HepG2 (cell line): ENCODE measurements around the gene S100A13. TPM values are rescaled to one million over a fixed set of nuclear protein-coding genes. Genes with fewer than 3 reads are reported as not detected.
A peak's percentile ranks its signal among the peaks of the same experiment; 100 is the strongest.

Experiments
- ATRX ChIP-seq: sonication (generic); formaldehyde crosslinking; IDR thresholded peaks from 2 replicates; pipeline ENCODE4 v1.4.0; 2020; ENCODE audit warnings: missing genetic modification reagents, borderline replicate concordance
- IKZF1 ChIP-seq: fragments of 450-650 bp; IDR thresholded peaks from 2 replicates; pipeline ENCODE4 v1.7.1; 2016
- KDM2A ChIP-seq: sonication (generic); formaldehyde crosslinking; IDR thresholded peaks from 2 replicates; pipeline ENCODE4 v1.4.0; 2020; ENCODE audit warnings: low read depth, missing genetic modification reagents, borderline replicate concordance
- NONO ChIP-seq, 2 experiments: fragments of 450-650 bp in 1 of 2; sonication (generic) in 1 of 2; formaldehyde crosslinking in 1 of 2; IDR thresholded peaks in 1 of 2; conservative IDR thresholded peaks in 1 of 2; 2 replicates each; pipeline versions ENCODE4 v1.6.1 to v1.8.0; 2017 to 2022; ENCODE audit warnings: mild to moderate bottlenecking in 1 of 2, missing genetic modification reagents in 1 of 2, moderate library complexity in 1 of 2
- SP1 ChIP-seq, 2 experiments: fragments of 450-650 bp in 1 of 2; sonication (generic) in 1 of 2; formaldehyde crosslinking in 1 of 2; IDR thresholded peaks; 2 replicates each; pipeline versions ENCODE4 v1.4.0 to v1.6.1; 2016 to 2020; ENCODE audit warnings: missing genetic modification reagents in 1 of 2
- U2AF1 ChIP-seq: fragments of 200-400 bp; formaldehyde crosslinking; optimal IDR thresholded peaks from 2 replicates; pipeline ENCODE3; 2017; ENCODE audit warnings: mild to moderate bottlenecking, low read depth, low read length
- U2AF2 ChIP-seq: fragments of 200-400 bp; formaldehyde crosslinking; IDR thresholded peaks from 2 replicates; pipeline ENCODE4 v1.6.1; 2017; ENCODE audit warnings: low read depth, mild to moderate bottlenecking, low read length
- ZFP1 ChIP-seq: IDR thresholded peaks from 2 replicates; pipeline ENCODE4 v1.6.1; 2016
- ZFP90 ChIP-seq: sonication (generic); formaldehyde crosslinking; IDR thresholded peaks from 2 replicates; pipeline ENCODE4 v1.8.0; 2022; ENCODE audit warnings: missing genetic modification reagents, mild to moderate bottlenecking, inconsistent platforms, borderline replicate concordance
- ZNF350 ChIP-seq: sonication (generic); formaldehyde crosslinking; IDR thresholded peaks from 2 replicates; pipeline ENCODE4 v1.4.0; 2020; ENCODE audit warnings: mild to moderate bottlenecking, low read depth, missing genetic modification reagents, borderline replicate concordance
- ZNF543 ChIP-seq: sonication (generic); formaldehyde crosslinking; IDR thresholded peaks from 2 replicates; pipeline ENCODE4 v1.4.0; 2020; ENCODE audit warnings: mild to moderate bottlenecking, missing genetic modification reagents
- ZNF672 ChIP-seq: sonication (generic); formaldehyde crosslinking; IDR thresholded peaks from 2 replicates; pipeline ENCODE4 v1.8.1; 2022; ENCODE audit warnings: missing genetic modification reagents
- ZNF766 ChIP-seq: sonication (generic); formaldehyde crosslinking; IDR thresholded peaks from 2 replicates; pipeline ENCODE4 v1.5.0; 2020; ENCODE audit warnings: missing genetic modification reagents, borderline replicate concordance
- ZNF777 ChIP-seq: sonication (generic); formaldehyde crosslinking; IDR thresholded peaks from 2 replicates; pipeline ENCODE4 v1.4.0; 2020; ENCODE audit warnings: missing genetic modification reagents
- ZNF883 ChIP-seq: sonication (generic); formaldehyde crosslinking; IDR thresholded peaks from 2 replicates; pipeline ENCODE4 v1.5.1; 2020; ENCODE audit warnings: mild to moderate bottlenecking, missing genetic modification reagents; ENCODE audit errors: not compliant biosample characterization
- polyA plus RNA-seq, 8 experiments: library from polyadenylated mRNA; depleted of rRNA in 3 of 8; stranded (reverse) in 7 of 8; unstranded in 1 of 8; fragments of >200 nt; fragmentation: Illumina TruSeq in 4 of 8; extraction: Trizol in 4 of 8; gene quantifications; 2 replicates each; pipeline versions ENCODE4 v1.2.1 to v1.2.3, GENCODE V29; 2011 to 2016; ENCODE audit warnings: low read depth in 4 of 8, missing spikeins in 1 of 8, mixed read lengths in 1 of 8; ENCODE audit not compliant: insufficient read depth in 1 of 8
- total RNA-seq, 5 experiments: library from RNA; depleted of rRNA; stranded (reverse); fragments of >200 nt; fragmentation: Illumina TruSeq; extraction: Trizol; gene quantifications; 2 replicates each; pipeline ENCODE4 v1.2.3, GENCODE V29; 2016; ENCODE audit warnings: low read depth in 1 of 5
- TF ChIP-seq, protein P1 (sequence below): sonication (generic); formaldehyde crosslinking; IDR thresholded peaks from 2 replicates; pipeline ENCODE4 v1.4.0; 2020; ENCODE audit warnings: missing genetic modification reagents
- TF ChIP-seq, protein P2 (sequence below): IDR thresholded peaks from 2 replicates; pipeline ENCODE4 v1.6.1; 2016; ENCODE audit warnings: control low read depth
- TF ChIP-seq, protein P3 (sequence below): sonication (generic); formaldehyde crosslinking; IDR thresholded peaks from 2 replicates; pipeline ENCODE4 v1.5.0; 2020; ENCODE audit warnings: mild to moderate bottlenecking, missing genetic modification reagents
- TF ChIP-seq, protein P4 (sequence below): sonication (generic); formaldehyde crosslinking; IDR thresholded peaks from 2 replicates; pipeline ENCODE4 v1.4.0; 2020; ENCODE audit warnings: mild to moderate bottlenecking, missing genetic modification reagents

Gene S100A13
- total and polyA plus RNA-seq, 2 of the 13 experiments (the other 11 are each of a cell fraction or from before 2014, with no cell fraction given), result 89.5 to 172 TPM

DNA sequence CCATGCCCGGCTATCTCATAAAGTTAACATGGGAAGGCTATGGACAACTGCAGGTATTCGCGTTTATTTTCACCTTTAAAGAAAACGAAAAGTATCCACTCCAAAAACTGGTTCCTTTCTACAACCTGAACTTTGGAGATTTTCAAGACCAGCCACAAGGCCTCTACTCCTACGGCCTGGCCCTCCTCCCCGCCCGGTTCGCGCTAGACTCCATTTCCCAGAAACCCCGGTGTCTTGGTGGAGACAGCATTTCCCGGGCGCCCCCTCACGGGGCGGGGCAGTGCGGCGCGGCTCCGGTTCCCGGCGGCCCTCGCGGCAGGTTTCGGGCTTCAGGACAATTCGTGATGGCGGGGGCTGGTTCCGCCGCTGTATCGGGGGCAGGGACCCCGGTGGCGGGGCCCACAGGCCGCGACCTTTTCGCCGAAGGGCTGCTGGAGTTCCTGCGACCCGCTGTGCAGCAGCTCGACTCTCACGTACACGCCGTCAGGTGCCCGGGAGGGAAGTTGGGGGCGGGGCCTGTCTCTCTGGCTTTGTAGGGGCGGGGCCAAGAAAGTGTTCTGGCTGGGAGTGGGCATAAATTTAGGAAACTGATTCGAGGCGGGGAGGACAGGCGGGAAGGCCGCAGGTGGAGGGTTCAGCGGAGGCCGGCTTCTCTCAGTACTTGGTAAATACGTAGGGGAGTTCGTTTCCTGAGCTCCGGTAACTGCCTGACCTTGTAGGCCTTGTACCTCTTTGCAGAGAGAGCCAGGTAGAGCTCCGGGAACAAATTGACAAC, 31.3 kb upstream of the S100A13 start, which contains the start of gene SNAPIN (continued):
- TF ChIP-seq, protein P1, sequence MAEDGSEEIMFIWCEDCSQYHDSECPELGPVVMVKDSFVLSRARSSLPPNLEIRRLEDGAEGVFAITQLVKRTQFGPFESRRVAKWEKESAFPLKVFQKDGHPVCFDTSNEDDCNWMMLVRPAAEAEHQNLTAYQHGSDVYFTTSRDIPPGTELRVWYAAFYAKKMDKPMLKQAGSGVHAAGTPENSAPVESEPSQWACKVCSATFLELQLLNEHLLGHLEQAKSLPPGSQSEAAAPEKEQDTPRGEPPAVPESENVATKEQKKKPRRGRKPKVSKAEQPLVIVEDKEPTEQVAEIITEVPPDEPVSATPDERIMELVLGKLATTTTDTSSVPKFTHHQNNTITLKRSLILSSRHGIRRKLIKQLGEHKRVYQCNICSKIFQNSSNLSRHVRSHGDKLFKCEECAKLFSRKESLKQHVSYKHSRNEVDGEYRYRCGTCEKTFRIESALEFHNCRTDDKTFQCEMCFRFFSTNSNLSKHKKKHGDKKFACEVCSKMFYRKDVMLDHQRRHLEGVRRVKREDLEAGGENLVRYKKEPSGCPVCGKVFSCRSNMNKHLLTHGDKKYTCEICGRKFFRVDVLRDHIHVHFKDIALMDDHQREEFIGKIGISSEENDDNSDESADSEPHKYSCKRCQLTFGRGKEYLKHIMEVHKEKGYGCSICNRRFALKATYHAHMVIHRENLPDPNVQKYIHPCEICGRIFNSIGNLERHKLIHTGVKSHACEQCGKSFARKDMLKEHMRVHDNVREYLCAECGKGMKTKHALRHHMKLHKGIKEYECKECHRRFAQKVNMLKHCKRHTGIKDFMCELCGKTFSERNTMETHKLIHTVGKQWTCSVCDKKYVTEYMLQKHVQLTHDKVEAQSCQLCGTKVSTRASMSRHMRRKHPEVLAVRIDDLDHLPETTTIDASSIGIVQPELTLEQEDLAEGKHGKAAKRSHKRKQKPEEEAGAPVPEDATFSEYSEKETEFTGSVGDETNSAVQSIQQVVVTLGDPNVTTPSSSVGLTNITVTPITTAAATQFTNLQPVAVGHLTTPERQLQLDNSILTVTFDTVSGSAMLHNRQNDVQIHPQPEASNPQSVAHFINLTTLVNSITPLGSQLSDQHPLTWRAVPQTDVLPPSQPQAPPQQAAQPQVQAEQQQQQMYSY, result 0 out of 2 replicates have a peak, but pooled peaks have one; percentile 31
- TF ChIP-seq ZFP1, result no peak
- TF ChIP-seq NONO (IDR thresholded peaks at IDR 0.05), result no peak
- peak; percentile 76; the same call in 1 of the 2 replicates for TF ChIP-seq NONO (CRISPR knock-in tag; conservative IDR thresholded peaks at IDR 0.05)
- TF ChIP-seq IKZF1, result no peak
- TF ChIP-seq ZNF350 (CRISPR knock-in tag), result peak; percentile 81; the same call in 1 of the 2 replicates
- TF ChIP-seq U2AF2, result no peak
- TF ChIP-seq ZNF766 (CRISPR knock-in tag), result peak; percentile 24; the same call in 1 of the 2 replicates
- TF ChIP-seq, protein P2, sequence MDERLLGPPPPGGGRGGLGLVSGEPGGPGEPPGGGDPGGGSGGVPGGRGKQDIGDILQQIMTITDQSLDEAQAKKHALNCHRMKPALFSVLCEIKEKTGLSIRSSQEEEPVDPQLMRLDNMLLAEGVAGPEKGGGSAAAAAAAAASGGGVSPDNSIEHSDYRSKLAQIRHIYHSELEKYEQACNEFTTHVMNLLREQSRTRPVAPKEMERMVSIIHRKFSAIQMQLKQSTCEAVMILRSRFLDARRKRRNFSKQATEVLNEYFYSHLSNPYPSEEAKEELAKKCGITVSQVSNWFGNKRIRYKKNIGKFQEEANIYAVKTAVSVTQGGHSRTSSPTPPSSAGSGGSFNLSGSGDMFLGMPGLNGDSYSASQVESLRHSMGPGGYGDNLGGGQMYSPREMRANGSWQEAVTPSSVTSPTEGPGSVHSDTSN, result no peak
- TF ChIP-seq ZFP90 (CRISPR knock-in tag), result 0 out of 2 replicates have a peak, but pooled peaks have one; percentile 67
- peak; percentile 64 for TF ChIP-seq ZNF883 (CRISPR knock-in tag)
- no peak for TF ChIP-seq ATRX
- TF ChIP-seq, protein P3, sequence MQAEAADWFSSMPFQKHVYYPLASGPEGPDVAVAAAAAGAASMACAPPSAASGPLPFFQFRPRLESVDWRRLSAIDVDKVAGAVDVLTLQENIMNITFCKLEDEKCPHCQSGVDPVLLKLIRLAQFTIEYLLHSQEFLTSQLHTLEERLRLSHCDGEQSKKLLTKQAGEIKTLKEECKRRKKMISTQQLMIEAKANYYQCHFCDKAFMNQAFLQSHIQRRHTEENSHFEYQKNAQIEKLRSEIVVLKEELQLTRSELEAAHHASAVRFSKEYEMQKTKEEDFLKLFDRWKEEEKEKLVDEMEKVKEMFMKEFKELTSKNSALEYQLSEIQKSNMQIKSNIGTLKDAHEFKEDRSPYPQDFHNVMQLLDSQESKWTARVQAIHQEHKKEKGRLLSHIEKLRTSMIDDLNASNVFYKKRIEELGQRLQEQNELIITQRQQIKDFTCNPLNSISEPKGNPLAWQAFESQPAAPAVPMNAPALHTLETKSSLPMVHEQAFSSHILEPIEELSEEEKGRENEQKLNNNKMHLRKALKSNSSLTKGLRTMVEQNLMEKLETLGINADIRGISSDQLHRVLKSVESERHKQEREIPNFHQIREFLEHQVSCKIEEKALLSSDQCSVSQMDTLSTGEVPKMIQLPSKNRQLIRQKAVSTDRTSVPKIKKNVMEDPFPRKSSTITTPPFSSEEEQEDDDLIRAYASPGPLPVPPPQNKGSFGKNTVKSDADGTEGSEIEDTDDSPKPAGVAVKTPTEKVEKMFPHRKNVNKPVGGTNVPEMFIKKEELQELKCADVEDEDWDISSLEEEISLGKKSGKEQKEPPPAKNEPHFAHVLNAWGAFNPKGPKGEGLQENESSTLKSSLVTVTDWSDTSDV (CRISPR knock-in tag), result peak; percentile 61; the same call in 1 of the 2 replicates
- TF ChIP-seq KDM2A (CRISPR knock-in tag), result peak; percentile 62; the same call in 1 of the 2 replicates
- 0 out of 2 replicates have a peak, but pooled peaks have one; percentile 32 for TF ChIP-seq ZNF777 (CRISPR knock-in tag)
- no peak for TF ChIP-seq SP1 (IDR thresholded peaks at IDR 0.05)
- peak; percentile 48; the same call in 1 of the 2 replicates for TF ChIP-seq SP1 (CRISPR knock-in tag; IDR thresholded peaks at IDR 0.05)
- TF ChIP-seq, protein P4, sequence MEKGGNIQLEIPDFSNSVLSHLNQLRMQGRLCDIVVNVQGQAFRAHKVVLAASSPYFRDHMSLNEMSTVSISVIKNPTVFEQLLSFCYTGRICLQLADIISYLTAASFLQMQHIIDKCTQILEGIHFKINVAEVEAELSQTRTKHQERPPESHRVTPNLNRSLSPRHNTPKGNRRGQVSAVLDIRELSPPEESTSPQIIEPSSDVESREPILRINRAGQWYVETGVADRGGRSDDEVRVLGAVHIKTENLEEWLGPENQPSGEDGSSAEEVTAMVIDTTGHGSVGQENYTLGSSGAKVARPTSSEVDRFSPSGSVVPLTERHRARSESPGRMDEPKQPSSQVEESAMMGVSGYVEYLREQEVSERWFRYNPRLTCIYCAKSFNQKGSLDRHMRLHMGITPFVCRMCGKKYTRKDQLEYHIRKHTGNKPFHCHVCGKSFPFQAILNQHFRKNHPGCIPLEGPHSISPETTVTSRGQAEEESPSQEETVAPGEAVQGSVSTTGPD (CRISPR knock-in tag), result 0 out of 2 replicates have a peak, but pooled peaks have one; percentile 18
- TF ChIP-seq U2AF1, result peak; percentile 83
- TF ChIP-seq ZNF543 (CRISPR knock-in tag), result peak; percentile 44; the same call in 1 of the 2 replicates
- no peak for TF ChIP-seq ZNF672
